Measurements from ENCODE around the gene HGFAC. TPM values are rescaled to one million over a fixed set of nuclear protein-coding genes. Genes with fewer than 3 reads are reported as not detected.

Gene HGFAC
- total RNA-seq, 1 donor from 2014 or later = 2.4 TPM

DNA sequence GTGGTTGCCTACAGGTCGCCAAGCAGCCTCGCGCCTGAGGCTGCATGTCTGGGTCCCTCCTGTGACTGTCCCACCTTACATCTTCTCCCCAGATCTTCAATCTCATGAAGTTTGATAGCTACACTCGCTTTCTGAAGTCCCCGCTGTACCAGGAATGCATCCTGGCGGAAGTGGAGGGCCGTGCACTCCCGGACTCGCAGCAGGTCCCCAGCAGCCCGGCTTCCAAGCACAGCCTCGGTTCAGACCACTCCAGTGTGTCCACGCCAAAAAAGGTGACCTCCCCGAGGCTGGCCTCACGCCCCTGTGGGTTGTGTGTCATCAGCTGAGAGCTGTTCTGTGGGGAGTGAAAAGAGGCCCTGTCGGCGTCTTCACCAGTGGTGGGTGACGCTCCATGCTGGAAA, 24.9 kb upstream of the HGFAC start:
- no peak for DNase-seq (ENCODE audit: extremely low spot score, unreplicated experiment)
- H3K27me3 Mint-ChIP-seq = no peaks in the 10 kb centered on the region
- peaks cover 5% of the 10 kb centered on the region for H3K4me1 Mint-ChIP-seq (ENCODE audit: unreplicated experiment)
- H3K27ac Mint-ChIP-seq = no peak overlapping the region
- no peaks in the 10 kb centered on the region for H3K9me3 Mint-ChIP-seq
- no peak overlapping the region for H3K4me3 Mint-ChIP-seq
- TF ChIP-seq, protein P1, sequence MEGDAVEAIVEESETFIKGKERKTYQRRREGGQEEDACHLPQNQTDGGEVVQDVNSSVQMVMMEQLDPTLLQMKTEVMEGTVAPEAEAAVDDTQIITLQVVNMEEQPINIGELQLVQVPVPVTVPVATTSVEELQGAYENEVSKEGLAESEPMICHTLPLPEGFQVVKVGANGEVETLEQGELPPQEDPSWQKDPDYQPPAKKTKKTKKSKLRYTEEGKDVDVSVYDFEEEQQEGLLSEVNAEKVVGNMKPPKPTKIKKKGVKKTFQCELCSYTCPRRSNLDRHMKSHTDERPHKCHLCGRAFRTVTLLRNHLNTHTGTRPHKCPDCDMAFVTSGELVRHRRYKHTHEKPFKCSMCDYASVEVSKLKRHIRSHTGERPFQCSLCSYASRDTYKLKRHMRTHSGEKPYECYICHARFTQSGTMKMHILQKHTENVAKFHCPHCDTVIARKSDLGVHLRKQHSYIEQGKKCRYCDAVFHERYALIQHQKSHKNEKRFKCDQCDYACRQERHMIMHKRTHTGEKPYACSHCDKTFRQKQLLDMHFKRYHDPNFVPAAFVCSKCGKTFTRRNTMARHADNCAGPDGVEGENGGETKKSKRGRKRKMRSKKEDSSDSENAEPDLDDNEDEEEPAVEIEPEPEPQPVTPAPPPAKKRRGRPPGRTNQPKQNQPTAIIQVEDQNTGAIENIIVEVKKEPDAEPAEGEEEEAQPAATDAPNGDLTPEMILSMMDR (conservative IDR thresholded peaks at IDR 0.05) = no peak
- peaks cover 20% of the 10 kb centered on the region for H3K36me3 Mint-ChIP-seq

DNA sequence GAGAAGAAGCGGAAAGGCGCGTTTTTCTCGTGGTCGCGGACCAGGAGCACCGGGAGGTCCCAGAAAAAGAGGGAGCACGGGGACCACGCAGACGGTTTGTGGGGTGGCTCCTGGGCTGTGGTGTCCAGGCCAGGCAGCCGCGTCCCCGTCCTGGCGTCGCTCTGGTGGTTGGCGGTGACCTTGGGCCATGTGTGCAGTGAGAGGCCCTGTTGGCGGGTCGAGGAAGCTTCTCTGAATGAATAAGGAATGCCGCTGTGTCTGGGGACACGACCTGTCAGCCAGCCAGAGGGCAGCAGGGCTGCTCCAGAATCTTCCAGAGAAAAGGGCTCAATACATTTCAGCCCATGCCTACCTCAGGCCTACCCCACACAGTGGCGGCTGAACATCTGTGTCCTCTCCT, 24.3 kb upstream of the HGFAC start:
- Mint-ChIP-seq H3K4me1 (ENCODE audit: unreplicated experiment) (peaks cover 5% of the 10 kb centered on the region), H3K27ac (no peak overlapping the region), H3K27me3 (no peaks in the 10 kb centered on the region), H3K4me3 (no peak overlapping the region), H3K9me3 (no peaks in the 10 kb centered on the region), H3K36me3 (peaks cover 20% of the 10 kb centered on the region)
- TF ChIP-seq, protein P1 (conservative IDR thresholded peaks at IDR 0.05) = no peak
- no peak for DNase-seq (ENCODE audit: extremely low spot score, unreplicated experiment)

DNA sequence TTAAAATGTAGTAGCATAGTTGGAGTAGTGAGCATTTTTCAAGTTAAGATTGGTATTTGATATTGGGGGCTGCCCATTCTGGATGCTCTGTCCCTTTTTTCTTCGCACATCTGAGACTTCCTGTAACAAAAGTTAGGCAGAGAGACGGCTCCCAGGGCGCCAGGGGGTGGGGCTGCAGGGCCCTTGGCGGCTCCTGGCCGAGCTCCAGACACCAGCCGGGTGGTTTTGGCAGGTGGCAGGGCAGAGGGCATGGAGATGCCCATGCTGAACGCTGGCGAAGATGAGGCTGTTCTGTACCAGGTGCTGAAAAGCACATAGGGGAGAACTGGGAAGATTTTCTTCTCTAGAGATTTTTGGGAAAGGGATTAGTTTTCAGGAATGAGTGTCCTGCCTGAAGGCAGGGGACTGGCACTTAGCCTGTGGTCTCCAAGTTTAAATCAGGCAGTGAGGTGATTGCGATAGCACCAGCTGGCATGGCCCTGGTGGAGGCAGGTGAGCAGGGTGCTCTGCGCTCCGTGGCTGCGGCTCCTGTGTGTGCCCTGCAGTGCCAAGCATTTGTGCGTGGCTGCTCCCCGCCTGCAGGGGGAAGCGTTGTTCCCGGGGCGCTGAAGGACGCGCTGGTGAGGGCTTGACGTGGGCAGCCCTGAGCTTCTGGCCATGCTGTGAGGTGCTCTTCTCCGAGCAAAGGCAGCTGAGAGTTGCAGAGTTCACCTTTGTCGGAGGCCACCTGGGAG, 23.6 kb upstream of the HGFAC start:
- peaks cover 20% of the 10 kb centered on the region for H3K36me3 Mint-ChIP-seq
- H3K27ac Mint-ChIP-seq = no peak overlapping the region

DNA sequence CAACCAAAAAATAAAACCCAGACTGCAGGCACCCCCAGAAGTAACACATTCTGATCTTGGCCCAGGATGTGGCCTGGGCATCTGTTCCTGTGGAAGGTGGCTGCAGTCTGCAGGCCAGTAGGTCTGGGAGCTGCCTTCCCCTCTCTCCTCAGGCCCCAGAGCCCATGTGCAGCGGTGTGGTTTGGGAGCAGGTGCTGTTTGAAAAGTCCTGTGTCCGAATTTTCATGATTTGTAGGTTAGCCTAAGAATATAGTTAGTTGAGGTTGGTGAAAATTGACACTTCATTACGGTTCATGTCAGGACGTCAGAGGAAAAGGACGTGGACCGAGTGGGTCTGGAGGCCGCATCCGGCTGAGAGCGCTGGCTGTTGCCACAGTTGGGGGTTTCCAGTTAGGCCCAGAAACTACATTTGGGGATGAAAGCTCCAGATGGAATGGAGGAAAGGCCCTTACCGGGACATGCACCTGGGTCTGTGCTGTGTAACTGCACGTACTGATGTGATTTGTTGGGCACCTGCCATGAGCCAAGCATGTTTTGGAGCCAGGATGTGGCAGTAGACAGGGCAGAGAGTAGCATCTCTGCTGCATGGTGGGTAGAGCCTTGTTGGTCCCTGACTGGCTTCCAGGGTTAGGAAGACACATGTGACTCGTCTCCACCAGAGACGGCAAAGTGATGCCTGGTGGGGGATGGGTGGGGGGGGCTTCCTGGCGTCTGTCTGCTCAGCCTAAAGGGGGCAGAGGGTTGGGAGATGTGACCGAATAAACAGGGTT, 21.7 kb upstream of the HGFAC start:
- H3K36me3 Mint-ChIP-seq = peaks cover 15% of the 10 kb centered on the region

More for the DNA sequence above, 23.6 kb upstream of the HGFAC start:
- TF ChIP-seq, protein P1 (conservative IDR thresholded peaks at IDR 0.05) = no peak
- Mint-ChIP-seq H3K4me3 (no peak overlapping the region), H3K27me3 (no peaks in the 10 kb centered on the region), H3K4me1 (ENCODE audit: unreplicated experiment) (peaks cover 5% of the 10 kb centered on the region), H3K9me3 (no peaks in the 10 kb centered on the region)
- no peak for DNase-seq (ENCODE audit: extremely low spot score, unreplicated experiment)

DNA sequence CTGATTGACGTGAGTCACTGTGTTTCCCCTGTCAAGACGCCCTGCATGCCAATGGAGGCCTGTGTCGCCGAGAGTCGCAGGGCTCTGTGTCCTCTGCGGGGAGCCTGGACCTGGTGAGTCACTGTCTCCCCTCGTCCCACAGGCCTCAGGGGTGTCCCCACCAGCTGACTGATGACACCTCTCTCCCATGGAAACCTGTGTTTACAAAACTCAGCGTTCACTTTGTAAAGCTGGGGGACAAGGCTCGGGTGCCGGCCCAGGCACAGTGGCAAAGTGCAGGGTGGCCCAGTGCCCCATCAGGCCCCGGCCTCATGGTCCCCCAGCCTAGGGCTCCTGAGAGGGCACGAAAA, 21.2 kb upstream of the HGFAC start:
- no peak overlapping the region for H3K27ac Mint-ChIP-seq
- no peaks in the 10 kb centered on the region for H3K9me3 Mint-ChIP-seq
- no peak for DNase-seq (ENCODE audit: extremely low spot score, unreplicated experiment)
- TF ChIP-seq, protein P1 (conservative IDR thresholded peaks at IDR 0.05) = no peak
- peaks cover 15% of the 10 kb centered on the region for H3K36me3 Mint-ChIP-seq
- no peaks in the 10 kb centered on the region for H3K4me1 Mint-ChIP-seq (ENCODE audit: unreplicated experiment)
- H3K27me3 Mint-ChIP-seq = no peaks in the 10 kb centered on the region
- no peak overlapping the region for H3K4me3 Mint-ChIP-seq

More for the DNA sequence above, 21.7 kb upstream of the HGFAC start:
- no peak for DNase-seq (ENCODE audit: extremely low spot score, unreplicated experiment)
- TF ChIP-seq, protein P1 (conservative IDR thresholded peaks at IDR 0.05) = no peak
- Mint-ChIP-seq H3K4me1 (ENCODE audit: unreplicated experiment) (no peaks in the 10 kb centered on the region), H3K4me3 (no peak overlapping the region), H3K27me3 (no peaks in the 10 kb centered on the region), H3K9me3 (no peaks in the 10 kb centered on the region), H3K27ac (no peak overlapping the region)
